ENCODE results near the gene CATSPER3. TPM values are rescaled to one million over a fixed set of nuclear protein-coding genes. Genes with fewer than 3 reads are reported as not detected.

CATSPER3 gene
- total RNA-seq, 2 donors from 2014 or later: 0.52 TPM; not detected in 1

- TF ChIP-seq POLR2A (IDR thresholded peaks at IDR 0.05) (no peak), CTCF (IDR thresholded peaks at IDR 0.05) (no peak)
- H3K36me3 ChIP-seq (replicated peaks in 1 of 2; ENCODE audit: insufficient read depth in 1 of 2, low read depth in 2 of 2): no peaks in the 10 kb centered on the region
- intact Hi-C loops (cut with DNase I): no loop called here
- peaks cover 0 to 10% of the 10 kb centered on the region in 2 donors for H3K27me3 ChIP-seq
- ATAC-seq (no peak), DNase-seq (no peak)
- H3K27ac ChIP-seq: no peak overlapping the region
- H3K4me3 ChIP-seq: no peak overlapping the region
- H3K9me3 ChIP-seq: no peaks in the 10 kb centered on the region
- peaks cover 4% of the 10 kb centered on the region for H3K4me1 ChIP-seq
These were observed 77.8 kb downstream of the CATSPER3 start for GRCh38 chr5:135045488-135045887.

- Histone ChIP-seq H3K36me3 (replicated peaks in 1 of 2; ENCODE audit: insufficient read depth in 1 of 2, low read depth in 2 of 2) (no peaks in the 10 kb centered on the region), H3K27ac (no peak overlapping the region), H3K27me3 (no peaks in the 10 kb centered on the region), H3K4me3 (no peak overlapping the region), H3K4me1 (no peaks in the 10 kb centered on the region), H3K9me3 (no peaks in the 10 kb centered on the region)
- intact Hi-C loops (cut with DNase I): no loop called here
- no peak for DNase-seq
- TF ChIP-seq POLR2A (IDR thresholded peaks at IDR 0.05) (no peak), CTCF (IDR thresholded peaks at IDR 0.05) (no peak)
- WGBS, 2 donors: 63 to 69% methylated on average over 3 to 5 of the region's 5 CpGs
- ATAC-seq: no peak
These were observed 79.1 kb downstream of the CATSPER3 start for GRCh38 chr5:135046661-135047346.

GRCh38 chr5:135047347-135047695, 79.6 kb downstream of the CATSPER3 start:
- no peak overlapping the region for H3K4me3 ChIP-seq
- DNase-seq (no peak), ATAC-seq (no peak)
- H3K9me3 ChIP-seq: no peaks in the 10 kb centered on the region
- WGBS, 2 donors: 42 to 46% methylated on average over 2 of the region's 2 CpGs
- intact Hi-C loops (cut with DNase I): no loop called here
- H3K27me3 ChIP-seq: no peaks in the 10 kb centered on the region
- no peaks in the 10 kb centered on the region for H3K36me3 ChIP-seq (replicated peaks in 1 of 2; ENCODE audit: insufficient read depth in 1 of 2, low read depth in 2 of 2)
- no peaks in the 10 kb centered on the region for H3K4me1 ChIP-seq
- H3K27ac ChIP-seq: no peak overlapping the region
- TF ChIP-seq POLR2A (IDR thresholded peaks at IDR 0.05) (no peak), CTCF (IDR thresholded peaks at IDR 0.05) (no peak)

GRCh38 chr5:135048286-135048685, 80.6 kb downstream of the CATSPER3 start:
- Histone ChIP-seq H3K4me3 (no peak overlapping the region), H3K27me3 (no peaks in the 10 kb centered on the region), H3K27ac (no peak overlapping the region), H3K36me3 (replicated peaks in 1 of 2; ENCODE audit: insufficient read depth in 1 of 2, low read depth in 2 of 2) (no peaks in the 10 kb centered on the region), H3K4me1 (no peaks in the 10 kb centered on the region), H3K9me3 (no peaks in the 10 kb centered on the region)
- DNase-seq (no peak), ATAC-seq (no peak)
- WGBS, 2 donors: 96 to 100% methylated on average over 1 to 2 of the region's 2 CpGs
- TF ChIP-seq POLR2A (IDR thresholded peaks at IDR 0.05): no peak
- TF ChIP-seq CTCF (IDR thresholded peaks at IDR 0.05): no peak
- intact Hi-C loops (cut with DNase I): no loop called here

GRCh38 chr5:135048930-135049329, 81.2 kb downstream of the CATSPER3 start:
- no peaks in the 10 kb centered on the region for H3K9me3 ChIP-seq
- no peak for ATAC-seq
- H3K36me3 ChIP-seq (replicated peaks in 1 of 2; ENCODE audit: insufficient read depth in 1 of 2, low read depth in 2 of 2): no peaks in the 10 kb centered on the region
- TF ChIP-seq POLR2A (IDR thresholded peaks at IDR 0.05) (no peak), CTCF (IDR thresholded peaks at IDR 0.05) (no peak)
- intact Hi-C loops (cut with DNase I): no loop called here
- 36 to 43% methylated on average over 1 of the region's 1 CpG for WGBS, 2 donors
- no peak for DNase-seq
- H3K4me3 ChIP-seq: no peak overlapping the region
- no peaks in the 10 kb centered on the region for H3K27me3 ChIP-seq
- H3K27ac ChIP-seq: no peak overlapping the region
- no peaks in the 10 kb centered on the region for H3K4me1 ChIP-seq
